Measurements from ENCODE around the gene GALNT5. TPM values are rescaled to one million over a fixed set of nuclear protein-coding genes. Genes with fewer than 3 reads are reported as not detected.

GALNT5 gene
- total and polyA plus RNA-seq, 10 of the 15 experiments (the other 5 are each of a cell fraction or from before 2014, with no cell fraction given), result under 0.01 to 0.25 (median 0.03) TPM; not detected in 4

- Histone ChIP-seq H3K4me2 (ENCODE audit: control insufficient read depth, insufficient read depth) (no peak overlapping the region), H3K9me3 (replicated peaks; ENCODE audit: control insufficient read depth, insufficient read depth, low read length) (no peaks in the 10 kb centered on the region), H3K9ac (ENCODE audit: control insufficient read depth, insufficient read depth, low read length) (no peak overlapping the region), H3K4me3 (no peak overlapping the region), H3K79me2 (ENCODE audit: control insufficient read depth, insufficient read depth, low read length) (no peaks in the 10 kb centered on the region), H3K27ac (ENCODE audit: control insufficient read depth, insufficient read depth) (no peak overlapping the region), H3K27me3 (replicated peaks in 1 of 2; ENCODE audit: control insufficient read depth in 2 of 2, insufficient read depth in 2 of 2, low read length in 1 of 2) (no peaks in the 10 kb centered on the region), H4K20me1 (ENCODE audit: control insufficient read depth, insufficient read depth) (no peaks in the 10 kb centered on the region), H3K4me1 (ENCODE audit: control insufficient read depth, insufficient read depth, low read length) (no peaks in the 10 kb centered on the region), H3K36me3 (ENCODE audit: control insufficient read depth in 2 of 2, insufficient read depth in 2 of 2, low read length in 1 of 2) (no peaks in the 10 kb centered on the region), H2AFZ (ENCODE audit: control insufficient read depth, low read depth, low read length) (peak overlapping the region; percentile 46; the same call in 1 of the 2 replicates)
- POLR2A ChIA-PET, result interaction anchor here (0.5 to 1.4 kb wide), 6 partner anchors 37 to 114 kb away, joined by 3 to 7 read pairs (median 4); no protein-coding TSS in a partner anchor
- whole genome bisulfite sequencing (ENCODE audit: insufficient coverage, insufficient replicate concordance, low lambda C conversion rate, missing lambda C conversion rate), result 65% methylated on average over 3 of the region's 3 CpGs
- RAD21 ChIA-PET (ENCODE audit: unreplicated experiment), result interaction anchor here (0.7 to 8.7 kb wide), 38 partner anchors 9 to 682 kb away, joined by 3 to 126 read pairs (median 6); partner anchors contain the start of gene CYTIP
- no peak for FAIRE-seq
- in situ Hi-C loops (cut with MboI) (loop anchor here (5.0 kb wide), 2 partner anchors 85 to 165 kb away; no protein-coding TSS in a partner anchor), intact Hi-C loops (cut with micrococcal nuclease; ENCODE audit: unreplicated experiment) (loop anchor here (1.0 to 5.0 kb wide), 6 partner anchors 25 to 164 kb away; no protein-coding TSS in a partner anchor)
- BruUV-seq (replicated peaks), result no TSS peak
- SMC1A ChIA-PET (ENCODE audit: uncharacterized antibody, unreplicated experiment), result interaction anchor here (0.5 to 12.6 kb wide), 52 partner anchors 8 to 697 kb away, joined by 3 to 165 read pairs (median 7); partner anchors contain the start of gene CYTIP
- no peak for DNase-seq (ENCODE audit: low read depth, low spot score)
- CTCF ChIA-PET, result interaction anchor here (0.6 to 13.5 kb wide), 46 partner anchors 8 to 424 kb away, joined by 3 to 226 read pairs (median 6); partner anchors contain the start of gene CYTIP
- TF ChIP-seq SMAD1 (IDR thresholded peaks at IDR 0.05; ENCODE audit: low read depth, partially characterized antibody) (no peak), BCL3 (IDR thresholded peaks at IDR 0.05; ENCODE audit: borderline replicate concordance, insufficient read depth, low read depth, low read length, poor library complexity, severe bottlenecking) (peak; percentile 32), KLF5 (IDR thresholded peaks at IDR 0.05; ENCODE audit: partially characterized antibody) (no peak), SREBF1 (IDR thresholded peaks at IDR 0.05; ENCODE audit: low read length) (no peak), MTA2 (IDR thresholded peaks at IDR 0.05; ENCODE audit: low read depth) (no peak)
- ATAC-seq, result peak; percentile 52
These were observed 69.7 kb downstream of the GALNT5 start for GRCh38 chr2:157327200-157327599.

Data from GM12878 (cell line).